ENCODE data around the gene HOXA9.
A peak's percentile ranks its signal among the peaks of the same experiment; 100 is the strongest.

The HOXA9 gene

GRCh38 chr7:27122077-27122910, 43.0 kb downstream of the HOXA9 start:
- Histone ChIP-seq H2BK15ac (ENCODE audit: low read depth, poor library complexity, severe bottlenecking) (no peak overlapping the region), H3K14ac (ENCODE audit: low read length in 2 of 2) (peak overlapping the region in 1 of 2 experiments; percentile 22), H3K79me1 (replicated peaks; ENCODE audit: low read length, poor library complexity, severe bottlenecking) (no peaks in the 10 kb centered on the region), H3K4me1 (ENCODE audit: control insufficient read depth, insufficient read depth, low read depth, low read length) (peaks cover 16% of the 10 kb centered on the region), H3K4ac (ENCODE audit: low read depth in 1 of 2, low read length in 2 of 2) (no peak overlapping the region), H2BK120ac (ENCODE audit: low read depth, low read length) (no peak overlapping the region), H4K8ac (ENCODE audit: low read length) (peak overlapping the region; percentile 79), H4K91ac (ENCODE audit: low read length) (no peak overlapping the region), H3K27ac (ENCODE audit: low read length, poor library complexity, severe bottlenecking) (peak overlapping the region; percentile 99), H3K23ac (ENCODE audit: low read length in 2 of 2) (no peak overlapping the region), H3K9me3 (ENCODE audit: control insufficient read depth, low read length) (no peaks in the 10 kb centered on the region), H3K27me3 (ENCODE audit: control insufficient read depth in 1 of 2, insufficient read depth in 1 of 2, low read length in 2 of 2) (no peaks in the 10 kb centered on the region), H3K4me2 (ENCODE audit: low read length, poor library complexity, severe bottlenecking) (peak overlapping the region; percentile 86), H2BK5ac (ENCODE audit: low read depth, low read length, poor library complexity, severe bottlenecking) (peak overlapping the region; percentile 99), H2AFZ (ENCODE audit: low read depth, low read length) (no peak overlapping the region), H2AK5ac (ENCODE audit: low read length, severe bottlenecking) (peak overlapping the region; percentile 91), H3K9ac (ENCODE audit: low read length) (peak overlapping the region; percentile 62), H3K18ac (ENCODE audit: low read depth in 1 of 2, low read length in 2 of 2) (no peak overlapping the region), H2BK12ac (ENCODE audit: low read length in 2 of 2) (no peak overlapping the region), H3K36me3 (ENCODE audit: control insufficient read depth in 1 of 2, insufficient read depth in 2 of 2, low read depth in 1 of 2, low read length in 2 of 2) (peaks cover 15 to 55% of the 10 kb centered on the region in 2 experiments), H3K4me3 (ENCODE audit: insufficient read depth in 1 of 2, low read depth in 1 of 2, low read length in 2 of 2) (peak overlapping the region; percentile 18 to 78)
- no peak for DNase-seq
- WGBS, result 10% methylated on average over 37 of the region's 42 CpGs

- peaks cover 19 to 55% of the 10 kb centered on the region in 2 experiments for H3K36me3 ChIP-seq (ENCODE audit: control insufficient read depth in 1 of 2, insufficient read depth in 2 of 2, low read depth in 1 of 2, low read length in 2 of 2)
- H3K9ac ChIP-seq (ENCODE audit: low read length), result peak overlapping the region; percentile 62
- 57% methylated on average over 7 of the region's 7 CpGs for WGBS
- H3K4ac ChIP-seq (ENCODE audit: low read depth in 1 of 2, low read length in 2 of 2), result no peak overlapping the region
- peak overlapping the region; percentile 64 for H2AK5ac ChIP-seq (ENCODE audit: low read length, severe bottlenecking)
- no peak overlapping the region for H2AFZ ChIP-seq (ENCODE audit: low read depth, low read length)
- no peaks in the 10 kb centered on the region for H3K79me1 ChIP-seq (replicated peaks; ENCODE audit: low read length, poor library complexity, severe bottlenecking)
- H3K27me3 ChIP-seq (ENCODE audit: control insufficient read depth in 1 of 2, insufficient read depth in 1 of 2, low read length in 2 of 2), result no peaks in the 10 kb centered on the region
- H3K4me1 ChIP-seq (ENCODE audit: control insufficient read depth, insufficient read depth, low read depth, low read length), result peaks cover 16% of the 10 kb centered on the region
- peak overlapping the region; percentile 99 for H3K27ac ChIP-seq (ENCODE audit: low read length, poor library complexity, severe bottlenecking)
- peak overlapping the region; percentile 86 for H3K4me2 ChIP-seq (ENCODE audit: low read length, poor library complexity, severe bottlenecking)
- no peak overlapping the region for H3K18ac ChIP-seq (ENCODE audit: low read depth in 1 of 2, low read length in 2 of 2)
- H2BK15ac ChIP-seq (ENCODE audit: low read depth, poor library complexity, severe bottlenecking), result no peak overlapping the region
- H3K23ac ChIP-seq (ENCODE audit: low read length in 2 of 2), result no peak overlapping the region
- no peak overlapping the region for H4K91ac ChIP-seq (ENCODE audit: low read length)
- no peak overlapping the region for H4K8ac ChIP-seq (ENCODE audit: low read length)
- peak overlapping the region; percentile 99 for H2BK5ac ChIP-seq (ENCODE audit: low read depth, low read length, poor library complexity, severe bottlenecking)
- H3K4me3 ChIP-seq (ENCODE audit: insufficient read depth in 1 of 2, low read depth in 1 of 2, low read length in 2 of 2), result peak overlapping the region; percentile 18 to 78
- no peaks in the 10 kb centered on the region for H3K9me3 ChIP-seq (ENCODE audit: control insufficient read depth, low read length)
- no peak overlapping the region for H2BK120ac ChIP-seq (ENCODE audit: low read depth, low read length)
- no peak overlapping the region for H3K14ac ChIP-seq (ENCODE audit: low read length in 2 of 2)
- no peak overlapping the region for H2BK12ac ChIP-seq (ENCODE audit: low read length in 2 of 2)
- DNase-seq, result no peak
These were observed 43.7 kb downstream of the HOXA9 start for GRCh38 chr7:27121684-27122076.

GRCh38 chr7:27119412-27119911, 45.9 kb downstream of the HOXA9 start:
- Histone ChIP-seq H4K91ac (ENCODE audit: low read length) (no peak overlapping the region), H3K79me1 (replicated peaks; ENCODE audit: low read length, poor library complexity, severe bottlenecking) (no peaks in the 10 kb centered on the region), H2AFZ (ENCODE audit: low read depth, low read length) (no peak overlapping the region), H3K4ac (ENCODE audit: low read depth in 1 of 2, low read length in 2 of 2) (no peak overlapping the region), H4K8ac (ENCODE audit: low read length) (no peak overlapping the region), H3K18ac (ENCODE audit: low read depth in 1 of 2, low read length in 2 of 2) (no peak overlapping the region), H3K4me1 (ENCODE audit: control insufficient read depth, insufficient read depth, low read depth, low read length) (peaks cover 5% of the 10 kb centered on the region), H3K14ac (ENCODE audit: low read length in 2 of 2) (no peak overlapping the region), H3K27me3 (ENCODE audit: control insufficient read depth in 1 of 2, insufficient read depth in 1 of 2, low read length in 2 of 2) (no peaks in the 10 kb centered on the region), H3K4me3 (ENCODE audit: insufficient read depth in 1 of 2, low read depth in 1 of 2, low read length in 2 of 2) (no peak overlapping the region), H2BK15ac (ENCODE audit: low read depth, poor library complexity, severe bottlenecking) (no peak overlapping the region), H3K23ac (ENCODE audit: low read length in 2 of 2) (no peak overlapping the region), H3K36me3 (ENCODE audit: control insufficient read depth in 1 of 2, insufficient read depth in 2 of 2, low read depth in 1 of 2, low read length in 2 of 2) (peaks cover 25 to 47% of the 10 kb centered on the region in 2 experiments), H3K4me2 (ENCODE audit: low read length, poor library complexity, severe bottlenecking) (peak overlapping the region; percentile 50), H3K27ac (ENCODE audit: low read length, poor library complexity, severe bottlenecking) (peak overlapping the region; percentile 99), H2BK12ac (ENCODE audit: low read length in 2 of 2) (no peak overlapping the region), H2BK5ac (ENCODE audit: low read depth, low read length, poor library complexity, severe bottlenecking) (peak overlapping the region; percentile 84), H2BK120ac (ENCODE audit: low read depth, low read length) (no peak overlapping the region), H3K9ac (ENCODE audit: low read length) (no peak overlapping the region), H2AK5ac (ENCODE audit: low read length, severe bottlenecking) (peak overlapping the region; percentile 95), H3K9me3 (ENCODE audit: control insufficient read depth, low read length) (no peaks in the 10 kb centered on the region)
- no peak for DNase-seq
- WGBS, result 80% methylated on average over 1 of the region's 1 CpG

GRCh38 chr7:27118580-27118979, 46.8 kb downstream of the HOXA9 start:
- 9% methylated on average over 1 of the region's 3 CpGs for WGBS
- Histone ChIP-seq H2AK5ac (ENCODE audit: low read length, severe bottlenecking) (peak overlapping the region; percentile 93), H4K8ac (ENCODE audit: low read length) (no peak overlapping the region), H3K27me3 (ENCODE audit: control insufficient read depth in 1 of 2, insufficient read depth in 1 of 2, low read length in 2 of 2) (no peaks in the 10 kb centered on the region), H2BK15ac (ENCODE audit: low read depth, poor library complexity, severe bottlenecking) (no peak overlapping the region), H2BK5ac (ENCODE audit: low read depth, low read length, poor library complexity, severe bottlenecking) (no peak overlapping the region), H2AFZ (ENCODE audit: low read depth, low read length) (no peak overlapping the region), H3K4me2 (ENCODE audit: low read length, poor library complexity, severe bottlenecking) (peak overlapping the region; percentile 91), H3K14ac (ENCODE audit: low read length in 2 of 2) (no peak overlapping the region), H3K18ac (ENCODE audit: low read depth in 1 of 2, low read length in 2 of 2) (no peak overlapping the region), H3K9me3 (ENCODE audit: control insufficient read depth, low read length) (no peaks in the 10 kb centered on the region), H4K91ac (ENCODE audit: low read length) (no peak overlapping the region), H3K4me1 (ENCODE audit: control insufficient read depth, insufficient read depth, low read depth, low read length) (peaks cover 5% of the 10 kb centered on the region), H3K9ac (ENCODE audit: low read length) (peak overlapping the region; percentile 78), H3K4me3 (ENCODE audit: insufficient read depth in 1 of 2, low read depth in 1 of 2, low read length in 2 of 2) (peak overlapping the region; percentile 14 to 69), H3K4ac (ENCODE audit: low read depth in 1 of 2, low read length in 2 of 2) (no peak overlapping the region), H3K27ac (ENCODE audit: low read length, poor library complexity, severe bottlenecking) (peak overlapping the region; percentile 99), H3K23ac (ENCODE audit: low read length in 2 of 2) (no peak overlapping the region), H2BK120ac (ENCODE audit: low read depth, low read length) (no peak overlapping the region), H2BK12ac (ENCODE audit: low read length in 2 of 2) (peak overlapping the region in 1 of 2 experiments; percentile 42), H3K36me3 (ENCODE audit: control insufficient read depth in 1 of 2, insufficient read depth in 2 of 2, low read depth in 1 of 2, low read length in 2 of 2) (peaks cover 22 to 40% of the 10 kb centered on the region in 2 experiments), H3K79me1 (replicated peaks; ENCODE audit: low read length, poor library complexity, severe bottlenecking) (no peaks in the 10 kb centered on the region)
- no peak for DNase-seq
